HepG2 (cell line): ENCODE data around the gene QRICH2. TPM values are rescaled to one million over a fixed set of nuclear protein-coding genes. Genes with fewer than 3 reads are reported as not detected.

Source experiments
- ATRX ChIP-seq: sonication (generic); formaldehyde crosslinking; IDR thresholded peaks from 2 replicates; pipeline ENCODE4 v1.4.0; 2020; ENCODE audit warnings: missing genetic modification reagents, borderline replicate concordance
- EEA1 ChIP-seq: sonication (generic); formaldehyde crosslinking; IDR thresholded peaks from 2 replicates; pipeline ENCODE4 v1.5.1; 2020; ENCODE audit warnings: mild to moderate bottlenecking, missing genetic modification reagents, borderline replicate concordance
- FOXA1 ChIP-seq, 2 experiments: fragments of 450-650 bp in 1 of 2; sonication (generic) in 1 of 2; formaldehyde crosslinking in 1 of 2; IDR thresholded peaks; 2 replicates each; pipeline versions ENCODE4 v1.4.0 to v1.6.1; 2016 to 2020; ENCODE audit warnings: missing genetic modification reagents in 1 of 2
- JDP2 ChIP-seq: sonication (generic); formaldehyde crosslinking; IDR thresholded peaks from 2 replicates; pipeline ENCODE4 v1.8.1; 2022; ENCODE audit warnings: missing genetic modification reagents, borderline replicate concordance
- KAT8 ChIP-seq: IDR thresholded peaks from 2 replicates; pipeline ENCODE4 v1.6.1; 2016; ENCODE audit warnings: missing genetic modification reagents, missing compliant biosample characterization
- MIXL1 ChIP-seq: IDR thresholded peaks from 2 replicates; pipeline ENCODE4 v1.6.1; 2016
- ONECUT2 ChIP-seq: sonication (generic); formaldehyde crosslinking; IDR thresholded peaks from 2 replicates; pipeline ENCODE4 v1.4.0; 2020; ENCODE audit warnings: missing genetic modification reagents
- PCBP2 ChIP-seq: fragments of 200-400 bp; formaldehyde crosslinking; optimal IDR thresholded peaks from 2 replicates; pipeline ENCODE3; 2018; ENCODE audit warnings: low read length, low read depth; ENCODE audit not compliant: poor library complexity, severe bottlenecking
- PHF8 ChIP-seq: sonication (generic); formaldehyde crosslinking; IDR thresholded peaks from 2 replicates; pipeline ENCODE4 v1.5.0; 2020; ENCODE audit warnings: missing genetic modification reagents
- POLR2A ChIP-seq, 2 experiments: IDR thresholded peaks; 2 replicates each; pipeline ENCODE4 v1.6.1; 2011; ENCODE audit warnings: low read depth in 2 of 2, low read length in 2 of 2, mild to moderate bottlenecking in 1 of 2, moderate library complexity in 1 of 2; ENCODE audit not compliant: insufficient read depth in 1 of 2
- RFXANK ChIP-seq: IDR thresholded peaks from 2 replicates; pipeline ENCODE4 v1.6.1; 2016
- ZNF530 ChIP-seq: sonication (generic); formaldehyde crosslinking; IDR thresholded peaks from 2 replicates; pipeline ENCODE4 v1.5.0; 2020; ENCODE audit warnings: low read depth, mild to moderate bottlenecking, missing genetic modification reagents
- ZNF569 ChIP-seq: sonication (generic); formaldehyde crosslinking; IDR thresholded peaks from 2 replicates; pipeline ENCODE4 v1.5.0; 2020; ENCODE audit warnings: mild to moderate bottlenecking, missing genetic modification reagents, moderate library complexity, borderline replicate concordance
- ZNF781 ChIP-seq: sonication (generic); formaldehyde crosslinking; IDR thresholded peaks from 2 replicates; pipeline ENCODE4 v1.5.1; 2020; ENCODE audit warnings: borderline replicate concordance, mild to moderate bottlenecking, missing genetic modification reagents; ENCODE audit errors: not compliant biosample characterization
- ZSCAN31 ChIP-seq: sonication (generic); formaldehyde crosslinking; IDR thresholded peaks from 2 replicates; pipeline ENCODE4 v1.5.0; 2020; ENCODE audit warnings: low read depth, mild to moderate bottlenecking, missing genetic modification reagents
- polyA plus RNA-seq, 8 experiments: library from polyadenylated mRNA; depleted of rRNA in 3 of 8; stranded (reverse) in 7 of 8; unstranded in 1 of 8; fragments of >200 nt; fragmentation: Illumina TruSeq in 4 of 8; extraction: Trizol in 4 of 8; gene quantifications; 2 replicates each; pipeline versions ENCODE4 v1.2.1 to v1.2.3, GENCODE V29; 2011 to 2016; ENCODE audit warnings: low read depth in 4 of 8, missing spikeins in 1 of 8, mixed read lengths in 1 of 8; ENCODE audit not compliant: insufficient read depth in 1 of 8
- total RNA-seq, 5 experiments: library from RNA; depleted of rRNA; stranded (reverse); fragments of >200 nt; fragmentation: Illumina TruSeq; extraction: Trizol; gene quantifications; 2 replicates each; pipeline ENCODE4 v1.2.3, GENCODE V29; 2016; ENCODE audit warnings: low read depth in 1 of 5
- TF ChIP-seq, protein P1 (sequence below): sonication (generic); formaldehyde crosslinking; conservative IDR thresholded peaks from 2 replicates; pipeline ENCODE4 v1.8.1; 2023; ENCODE audit warnings: missing genetic modification reagents
- TF ChIP-seq, protein P2 (sequence below): sonication (generic); formaldehyde crosslinking; IDR thresholded peaks from 2 replicates; pipeline ENCODE4 v1.8.1; 2023; ENCODE audit warnings: mild to moderate bottlenecking, missing genetic modification reagents

The QRICH2 gene
- total and polyA plus RNA-seq, 2 of the 13 experiments (the other 11 are each of a cell fraction or from before 2014, with no cell fraction given): 3.7 to 5.7 TPM

DNA sequence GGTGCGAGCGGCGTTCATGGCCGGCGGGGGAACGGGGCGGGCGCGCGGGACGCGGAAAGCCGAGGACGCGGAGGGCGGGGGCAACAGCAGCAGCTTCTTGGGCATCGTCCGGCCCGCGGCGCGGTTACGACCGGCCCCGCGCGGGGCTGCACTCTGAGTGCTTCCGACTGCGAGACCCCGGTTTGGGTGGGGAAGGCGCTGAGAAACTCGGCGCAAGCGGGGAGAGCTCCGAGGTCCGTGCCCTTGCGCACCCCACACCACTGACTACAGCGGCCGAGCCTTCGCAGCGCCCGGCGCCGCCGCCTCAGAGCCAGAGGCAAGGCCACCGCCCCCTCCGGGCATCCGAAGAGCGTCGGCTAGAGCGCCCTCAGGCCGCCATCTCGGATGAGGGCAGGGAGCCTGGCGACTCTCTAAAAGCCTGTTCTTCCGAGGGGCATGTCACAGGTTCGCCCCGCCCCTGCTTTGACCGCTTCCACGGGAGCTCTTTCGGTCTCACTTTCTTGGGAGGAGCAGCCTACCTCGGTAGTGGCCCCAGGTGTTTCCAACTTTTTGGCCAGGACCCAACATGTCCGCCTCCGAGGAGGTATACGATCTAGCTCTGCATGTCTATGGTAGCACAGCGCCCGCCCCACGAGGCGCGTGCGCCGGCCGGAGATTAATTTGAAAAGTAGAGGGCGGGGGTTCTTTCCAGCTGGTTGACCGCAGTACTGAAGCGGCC is 45.7 kb upstream of the QRICH2 start, which contains the start of gene PRPSAP1 (continued):
- TF ChIP-seq ONECUT2 (peak; percentile 54; the same call in 1 of the 2 replicates), ATRX (no peak), ZNF781 (CRISPR knock-in tag) (peak; percentile 98), PHF8 (CRISPR knock-in tag) (peak; percentile 88), MIXL1 (CRISPR knock-in tag) (no peak; the same call in none of the 2 replicates), POLR2A (IDR thresholded peaks at IDR 0.05; ENCODE audit: insufficient read depth in 1 of 2, low read depth in 2 of 2, low read length in 2 of 2) (peak; percentile 98 to 100), JDP2 (CRISPR knock-in tag) (no peak), KAT8 (peak; percentile 97), ZNF569 (CRISPR knock-in tag) (no peak; the same call in 1 of the 2 replicates), FOXA1 (IDR thresholded peaks at IDR 0.05) (no peak), FOXA1 (CRISPR knock-in tag; IDR thresholded peaks at IDR 0.05) (peak; percentile 6; the same call in 1 of the 2 replicates), ZSCAN31 (CRISPR knock-in tag) (peak; percentile 94), RFXANK (no peak), ZNF530 (CRISPR knock-in tag) (0 out of 2 replicates have a peak, but pooled peaks have one; percentile 52), PCBP2 (no peak), EEA1 (peak; percentile 91; the same call in 1 of the 2 replicates)
- TF ChIP-seq, protein P1, sequence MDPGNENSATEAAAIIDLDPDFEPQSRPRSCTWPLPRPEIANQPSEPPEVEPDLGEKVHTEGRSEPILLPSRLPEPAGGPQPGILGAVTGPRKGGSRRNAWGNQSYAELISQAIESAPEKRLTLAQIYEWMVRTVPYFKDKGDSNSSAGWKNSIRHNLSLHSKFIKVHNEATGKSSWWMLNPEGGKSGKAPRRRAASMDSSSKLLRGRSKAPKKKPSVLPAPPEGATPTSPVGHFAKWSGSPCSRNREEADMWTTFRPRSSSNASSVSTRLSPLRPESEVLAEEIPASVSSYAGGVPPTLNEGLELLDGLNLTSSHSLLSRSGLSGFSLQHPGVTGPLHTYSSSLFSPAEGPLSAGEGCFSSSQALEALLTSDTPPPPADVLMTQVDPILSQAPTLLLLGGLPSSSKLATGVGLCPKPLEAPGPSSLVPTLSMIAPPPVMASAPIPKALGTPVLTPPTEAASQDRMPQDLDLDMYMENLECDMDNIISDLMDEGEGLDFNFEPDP (CRISPR knock-in tag): peak; percentile 93; the same call in 1 of the 2 replicates
- TF ChIP-seq, protein P2, sequence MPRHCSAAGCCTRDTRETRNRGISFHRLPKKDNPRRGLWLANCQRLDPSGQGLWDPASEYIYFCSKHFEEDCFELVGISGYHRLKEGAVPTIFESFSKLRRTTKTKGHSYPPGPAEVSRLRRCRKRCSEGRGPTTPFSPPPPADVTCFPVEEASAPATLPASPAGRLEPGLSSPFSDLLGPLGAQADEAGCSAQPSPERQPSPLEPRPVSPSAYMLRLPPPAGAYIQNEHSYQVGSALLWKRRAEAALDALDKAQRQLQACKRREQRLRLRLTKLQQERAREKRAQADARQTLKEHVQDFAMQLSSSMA: peak; percentile 83; the same call in 1 of the 2 replicates
